Stimulated activated CD8-positive, alpha-beta memory T cell treated with anti-CD3 and anti-CD28 coated beads, Interleukin-15, amount 100 ng/mL, for 4 hours (primary cell): ENCODE measurements around the gene KRT84.
"Not testable (repeated sequence)": the region's sequence is repeated elsewhere in the genome, so short reads cannot be mapped to it uniquely, and the experiment has no call there.

Experiments
- DNase-seq, 2 donors: peaks; one replicate each; pipeline ENCODE4 v3.0.0-alpha.2; 2020; ENCODE audit warnings: low read depth in 2 of 2

KRT84 gene

DNA sequence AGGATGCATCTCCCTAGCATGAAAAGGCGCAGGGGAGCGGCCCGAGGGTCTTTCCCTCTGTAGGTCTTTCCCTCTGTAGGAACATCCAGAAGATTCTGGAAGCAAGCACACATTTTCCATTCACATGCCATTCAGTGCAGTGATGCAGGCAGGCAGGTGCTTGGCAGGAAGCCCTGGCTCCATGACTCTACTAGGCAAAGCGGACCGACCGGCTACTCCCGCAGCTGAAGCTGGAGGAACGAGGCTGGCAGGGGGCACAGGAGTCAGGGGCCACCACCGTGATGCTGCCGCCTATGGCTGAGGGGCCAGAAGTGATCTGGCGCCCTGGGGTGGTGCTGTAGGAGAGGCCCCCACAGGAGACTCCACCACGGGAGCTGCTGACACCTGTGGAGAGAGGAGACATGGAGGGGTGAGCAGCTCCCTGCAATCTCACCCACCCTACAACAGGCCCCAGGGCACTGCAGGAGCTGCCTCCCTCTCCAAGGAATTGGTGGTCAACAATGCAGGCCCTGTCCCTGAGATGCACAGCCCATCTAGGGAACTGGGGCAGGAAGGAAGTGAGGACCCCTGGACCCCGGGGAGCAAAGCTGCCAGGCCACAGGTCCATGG is 24.7 kb downstream of the KRT84 start:
- DNase-seq, result no peak

DNA sequence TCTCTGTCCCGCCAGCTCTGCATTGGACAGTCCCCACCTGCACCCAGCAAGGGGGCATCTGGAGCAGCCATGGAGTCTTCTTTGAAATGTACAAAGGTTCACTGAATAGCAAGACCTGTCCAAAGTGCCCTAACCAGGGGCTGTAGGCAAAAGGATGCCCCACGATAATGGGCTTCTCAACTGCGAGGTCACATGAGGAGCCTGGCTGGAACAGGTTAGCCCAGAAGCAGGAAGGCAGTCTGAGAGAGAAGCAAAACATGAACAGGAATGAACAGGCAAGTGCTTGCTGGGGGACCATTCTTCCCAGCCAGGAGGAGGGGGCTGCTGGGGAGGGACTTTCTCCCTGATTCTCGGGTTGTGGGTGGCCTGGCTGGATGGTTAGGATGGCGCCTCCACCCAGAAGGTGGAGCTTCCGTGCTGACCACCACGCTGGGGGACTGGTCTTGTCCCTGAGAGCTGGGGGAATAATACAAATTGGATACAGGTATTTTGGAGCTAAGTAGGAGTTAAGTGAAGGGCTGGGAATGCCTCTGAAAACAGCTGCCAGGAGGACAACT is 25.3 kb downstream of the KRT84 start:
- no peak for DNase-seq

DNA sequence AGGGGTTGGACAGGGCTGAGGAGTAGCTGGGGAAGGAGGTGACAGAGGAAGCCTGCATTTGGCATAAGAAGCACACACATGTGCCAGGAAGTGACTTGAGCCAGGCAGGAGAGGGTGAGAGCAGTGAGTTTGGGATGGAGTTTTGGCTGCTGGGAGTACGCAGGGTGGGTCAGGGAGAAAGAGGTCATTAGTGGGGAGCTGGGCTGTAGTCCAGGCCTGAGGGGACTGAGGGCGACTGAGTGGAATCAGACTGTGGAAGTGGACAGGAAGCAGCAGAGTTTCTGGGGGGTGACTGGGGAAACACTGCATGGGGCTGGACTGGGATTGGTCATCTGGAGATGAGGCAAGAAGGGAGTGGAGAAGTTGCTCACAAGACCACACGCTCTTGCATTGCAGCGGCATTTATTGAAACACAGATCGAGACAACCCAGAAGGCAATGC is 25.8 kb downstream of the KRT84 start:
- no peak for DNase-seq

DNA sequence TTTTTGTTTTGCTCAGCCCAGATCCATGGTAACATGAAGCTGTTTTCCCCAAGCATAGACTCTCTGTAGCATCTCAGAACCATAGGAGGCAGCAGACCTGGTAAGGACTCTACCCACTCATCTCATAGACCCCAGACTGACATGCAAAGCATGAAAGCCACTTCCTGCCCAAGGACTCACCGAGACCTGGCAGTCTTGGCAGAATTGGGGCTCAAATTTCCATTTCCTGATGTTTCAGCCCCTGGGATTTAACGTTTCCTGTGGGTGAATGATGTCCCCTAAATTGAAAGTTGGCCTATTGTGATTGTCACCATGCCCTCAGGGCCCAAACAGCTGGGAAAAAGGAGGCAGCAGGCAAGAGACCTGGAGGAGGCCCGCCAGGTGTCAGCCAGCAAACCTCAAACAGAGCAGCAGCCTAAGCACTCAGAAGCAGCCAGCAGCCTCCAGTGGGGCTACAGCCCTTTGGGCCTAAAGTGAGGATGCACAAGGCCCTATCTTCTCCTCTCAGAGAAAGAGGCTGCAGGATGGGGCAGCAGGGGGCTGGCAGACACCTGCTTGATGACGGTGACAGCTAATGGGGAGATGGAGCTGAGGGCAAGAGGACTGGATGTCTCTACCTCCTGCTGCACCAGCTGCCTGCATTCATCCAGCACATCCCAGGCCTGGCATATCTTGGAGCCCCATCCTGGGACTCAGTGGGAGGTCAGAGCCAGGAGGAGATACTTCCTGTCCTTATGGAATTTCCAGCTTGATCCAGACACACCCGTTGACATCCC is 26.7 kb downstream of the KRT84 start:
- DNase-seq, result no peak

DNA sequence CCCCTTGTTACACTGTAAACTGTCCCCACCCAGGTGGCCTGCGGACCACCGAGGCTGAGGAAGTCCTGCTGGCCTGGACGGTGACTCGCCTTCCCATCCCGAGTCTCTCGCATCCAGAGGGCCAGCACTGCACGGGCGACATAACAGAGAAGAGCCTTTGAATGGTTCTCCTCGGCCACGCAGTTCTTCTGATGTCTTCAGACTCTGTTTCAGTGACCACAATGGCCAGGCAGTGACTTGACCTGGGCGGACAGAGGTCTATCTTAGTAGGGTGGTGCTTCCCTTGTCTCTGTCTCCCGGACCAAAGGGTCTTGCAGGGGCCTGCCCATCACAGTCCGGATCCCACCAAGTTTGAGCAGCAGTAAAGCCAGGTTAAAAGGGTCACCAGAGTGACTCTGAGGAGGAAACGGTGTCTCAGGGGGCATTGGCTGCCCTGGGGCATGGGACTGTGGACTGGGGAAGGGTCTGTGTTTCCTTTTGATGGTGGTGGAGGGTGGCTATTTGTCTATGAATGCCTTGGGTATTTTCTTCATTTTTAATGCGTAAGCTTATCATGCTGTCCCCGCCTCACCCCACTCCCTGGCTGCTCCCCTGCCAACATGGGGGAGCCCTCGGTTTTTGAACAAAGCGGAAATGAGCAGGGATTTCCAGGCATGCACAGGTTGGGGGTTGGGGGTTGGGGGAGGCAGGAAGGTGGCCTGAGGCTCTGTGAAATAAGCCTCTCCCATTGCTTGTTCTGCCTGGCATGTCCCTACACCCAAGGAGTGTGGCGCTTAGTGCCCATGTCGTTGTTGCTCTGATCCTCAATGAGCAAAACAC is 28.5 kb downstream of the KRT84 start:
- DNase-seq, result no peak

DNA sequence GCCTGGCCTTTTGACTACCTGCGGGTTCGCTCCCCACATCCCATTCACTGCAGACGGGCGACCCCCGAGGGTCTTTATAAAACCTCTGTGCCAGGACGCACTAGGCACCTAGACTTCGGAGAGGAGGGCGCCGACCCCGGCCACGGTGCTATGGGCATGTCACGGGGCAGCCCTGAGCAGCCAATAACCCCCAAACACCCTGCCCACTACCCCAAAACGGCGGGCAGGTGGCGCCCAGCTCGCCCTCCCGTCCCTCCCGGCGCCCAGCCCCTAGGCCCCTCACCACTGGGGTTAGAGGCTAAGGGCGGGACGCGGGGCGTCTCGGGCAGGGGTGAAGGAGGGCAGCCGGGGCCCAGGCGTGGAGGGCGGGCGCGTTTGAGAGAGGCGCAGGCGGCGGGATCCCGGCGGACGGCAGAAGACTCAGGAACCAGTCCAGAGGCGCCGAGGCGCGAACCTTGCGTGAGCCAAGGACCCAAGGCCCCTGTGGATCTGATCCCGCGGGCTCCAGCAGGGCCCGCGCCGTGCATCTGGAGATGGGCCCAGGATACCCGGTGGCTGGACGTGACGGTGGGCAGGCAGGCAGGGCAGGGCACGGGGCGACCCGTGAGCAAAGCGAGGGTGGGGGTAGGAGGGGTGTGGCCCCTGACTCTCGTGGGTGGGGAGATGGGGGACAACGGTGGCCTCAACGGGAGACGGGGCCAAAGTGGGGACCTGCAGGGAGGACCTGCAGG is 29.3 kb downstream of the KRT84 start:
- DNase-seq, result no peak

DNA sequence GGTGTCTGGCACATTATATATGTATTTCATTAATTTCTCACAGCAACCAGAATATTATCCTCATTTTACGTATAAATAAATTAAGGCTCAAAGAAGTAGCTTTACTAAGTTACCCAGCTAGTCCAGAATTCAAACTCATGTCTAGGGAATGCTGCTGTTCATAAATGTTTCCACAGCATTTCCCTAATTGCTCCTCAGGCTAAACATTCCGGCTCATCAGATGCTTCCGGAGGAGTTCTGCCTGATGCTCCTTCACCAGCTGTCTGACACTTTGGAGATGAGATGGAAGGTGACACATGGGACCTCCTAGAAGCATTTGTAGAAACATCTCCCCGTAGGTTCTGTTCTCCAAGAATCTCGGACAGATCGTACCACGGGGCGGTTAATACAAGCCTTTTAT is 30.3 kb downstream of the KRT84 start:
- no peak for DNase-seq

DNA sequence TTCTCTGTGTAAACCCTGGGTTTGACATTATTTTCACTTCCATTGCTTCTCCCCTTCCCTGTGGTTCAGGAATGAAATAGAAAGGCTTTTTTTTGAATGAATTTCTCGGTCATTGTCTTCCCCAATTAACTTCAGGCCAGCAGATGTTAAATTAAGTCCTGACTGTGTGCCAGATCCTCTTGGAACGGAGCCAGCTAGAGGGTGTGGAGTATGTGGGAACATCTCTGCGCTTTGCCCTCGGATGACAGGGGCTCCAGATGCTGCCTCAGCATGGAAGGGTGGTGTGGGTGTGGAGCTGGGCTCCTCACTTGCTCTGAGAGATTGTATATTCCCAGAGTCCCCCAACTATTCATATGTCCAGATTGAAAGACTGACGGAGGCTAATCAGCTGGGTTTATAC is 31.3 kb downstream of the KRT84 start:
- DNase-seq, result no peak

DNA sequence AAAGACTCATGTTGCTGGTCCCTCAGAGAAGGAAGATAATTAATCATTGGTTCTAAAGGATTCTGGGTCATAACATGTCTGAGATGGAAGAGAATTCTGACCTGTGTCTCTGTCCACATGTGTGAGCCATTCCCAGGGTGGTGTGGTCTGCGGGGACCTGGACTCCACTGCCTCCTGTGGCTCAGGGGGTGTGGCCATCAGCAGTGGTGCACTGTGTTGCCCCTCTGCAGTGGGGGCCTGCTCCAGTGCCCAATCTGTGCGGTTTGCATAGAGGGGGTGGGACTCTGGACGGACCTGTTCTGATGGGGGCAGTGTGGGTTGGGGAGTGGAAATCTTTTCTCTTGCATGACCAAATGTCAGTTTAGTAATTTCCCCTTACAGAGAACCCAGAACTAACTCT is 31.7 kb downstream of the KRT84 start:
- DNase-seq, result no peak

DNA sequence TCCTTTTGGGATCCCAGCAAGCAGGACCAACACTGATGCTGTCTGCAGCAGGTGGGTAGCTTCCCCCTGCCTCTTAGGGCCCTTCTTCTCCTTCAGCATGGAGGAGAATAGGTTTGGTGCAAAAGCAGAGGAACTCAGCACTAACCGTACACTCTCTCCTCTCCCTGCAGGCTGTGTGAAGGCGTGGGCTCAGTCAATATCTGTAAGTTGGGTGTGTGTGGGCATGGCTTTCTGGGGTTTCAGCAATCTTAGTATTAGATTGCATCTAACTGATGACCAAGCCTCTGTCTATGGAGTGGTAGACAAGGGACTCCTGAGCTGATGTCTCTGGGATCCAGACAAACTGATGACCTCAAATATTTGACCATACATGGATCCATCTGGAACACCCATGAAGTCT is 32.5 kb downstream of the KRT84 start:
- no peak for DNase-seq

DNA sequence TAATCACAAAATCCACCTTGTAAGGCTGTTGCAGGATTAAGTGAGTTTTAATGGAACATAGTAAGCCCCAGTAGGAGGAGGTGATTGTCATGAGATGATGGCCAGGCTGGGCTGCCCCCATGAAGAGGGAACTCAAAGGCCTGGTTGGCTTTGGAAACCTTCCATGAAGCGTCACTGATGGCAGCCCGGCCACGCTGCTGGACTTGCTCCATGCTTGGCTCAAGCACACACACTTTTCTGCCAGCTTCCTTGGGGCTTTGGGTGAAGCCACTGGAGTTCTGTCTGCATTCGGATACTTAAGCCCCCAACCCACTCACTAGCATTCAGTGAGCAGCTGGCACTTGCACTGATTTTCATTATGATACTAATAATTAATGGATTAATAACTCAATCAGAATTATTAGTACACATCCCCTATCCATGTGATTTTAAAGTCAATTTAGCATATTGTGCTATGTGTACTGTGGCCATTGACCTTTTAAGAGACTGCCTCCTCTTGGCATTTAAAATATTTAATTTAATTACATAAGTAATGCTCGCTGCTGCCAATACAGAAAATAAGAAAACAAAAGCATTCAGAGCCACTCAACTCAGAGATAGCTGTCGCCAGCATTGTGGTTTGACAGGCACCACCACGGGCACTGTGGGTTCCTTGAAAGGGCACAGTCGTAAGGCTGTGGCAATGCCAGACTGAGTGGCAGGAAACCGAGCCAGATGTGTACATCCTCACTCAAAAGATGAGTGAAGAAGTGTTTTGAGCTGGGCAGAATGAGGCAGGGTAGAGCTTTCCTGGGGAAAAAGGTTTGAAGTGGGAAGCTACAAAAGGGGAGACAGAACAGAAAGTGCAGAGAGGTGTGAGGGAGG is 34.0 kb downstream of the KRT84 start:
- DNase-seq, result peak; percentile 32 to 38

DNA sequence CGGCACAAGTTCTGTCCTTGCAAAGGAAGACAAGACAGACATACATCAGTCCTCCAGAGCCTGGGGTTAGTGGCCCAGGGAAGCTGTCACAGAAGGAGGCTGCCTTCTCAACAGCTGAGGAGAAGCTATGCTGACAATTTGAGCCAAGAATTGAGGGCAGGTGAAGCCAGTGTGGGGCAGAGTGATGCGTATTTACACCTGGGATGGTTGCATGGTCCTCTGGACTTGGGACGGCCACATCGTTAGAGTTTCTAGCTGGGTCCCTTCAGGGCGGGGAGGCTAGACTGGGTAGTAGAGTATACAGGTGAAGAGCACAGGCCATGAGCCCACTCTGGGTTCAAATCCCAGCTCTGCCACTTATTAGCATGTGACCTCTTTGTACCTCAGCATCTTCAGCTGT is 34.7 kb downstream of the KRT84 start:
- no peak for DNase-seq

DNA sequence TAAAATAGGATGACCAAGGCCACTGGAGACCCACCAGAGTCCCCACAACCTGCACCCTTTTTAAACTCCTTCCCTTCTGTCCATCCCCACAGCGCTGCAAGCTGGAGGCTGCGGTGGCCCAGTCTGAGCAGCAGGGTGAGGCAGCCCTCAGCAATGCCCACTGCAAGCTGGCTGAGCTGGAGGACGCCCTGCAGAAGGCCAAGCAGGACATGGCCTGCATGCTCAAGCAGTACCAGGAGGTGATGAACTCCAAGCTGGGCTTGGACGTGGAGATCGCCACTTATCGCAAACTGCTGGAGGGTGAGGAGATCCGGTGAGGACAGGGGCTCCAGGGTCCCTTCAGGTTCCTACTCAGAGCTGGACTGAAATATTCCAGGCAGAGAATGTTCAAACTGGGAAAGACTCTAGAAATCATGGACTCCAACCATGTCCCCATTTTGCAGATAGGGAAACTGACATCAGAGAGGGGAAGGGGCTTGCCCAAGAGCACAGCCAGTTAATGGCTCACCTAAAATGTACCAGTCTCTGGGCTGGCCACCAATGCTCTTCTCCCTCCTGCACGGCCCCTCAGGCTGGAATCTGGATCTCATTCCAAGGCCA is 35.3 kb downstream of the KRT84 start:
- DNase-seq, result no peak

DNA sequence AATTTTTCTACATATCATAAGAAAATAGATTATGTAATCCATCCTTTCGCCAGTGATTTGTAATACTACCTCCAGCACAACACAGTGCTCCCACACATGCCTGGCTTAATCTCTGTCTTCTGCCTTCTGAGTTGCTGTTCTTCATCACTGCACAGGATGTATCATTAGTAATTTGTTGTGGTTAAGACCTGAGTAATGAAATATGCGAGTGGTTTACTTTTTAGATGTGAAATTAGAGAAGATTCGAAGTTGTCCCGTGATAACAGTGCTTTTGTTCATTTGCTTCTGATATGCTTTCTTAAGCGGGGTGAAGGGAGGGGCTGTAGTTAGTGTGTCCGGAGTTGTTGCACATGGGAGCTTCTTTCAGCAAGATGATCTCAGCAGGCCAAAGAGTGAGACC is 36.3 kb downstream of the KRT84 start:
- DNase-seq, result no peak

DNA sequence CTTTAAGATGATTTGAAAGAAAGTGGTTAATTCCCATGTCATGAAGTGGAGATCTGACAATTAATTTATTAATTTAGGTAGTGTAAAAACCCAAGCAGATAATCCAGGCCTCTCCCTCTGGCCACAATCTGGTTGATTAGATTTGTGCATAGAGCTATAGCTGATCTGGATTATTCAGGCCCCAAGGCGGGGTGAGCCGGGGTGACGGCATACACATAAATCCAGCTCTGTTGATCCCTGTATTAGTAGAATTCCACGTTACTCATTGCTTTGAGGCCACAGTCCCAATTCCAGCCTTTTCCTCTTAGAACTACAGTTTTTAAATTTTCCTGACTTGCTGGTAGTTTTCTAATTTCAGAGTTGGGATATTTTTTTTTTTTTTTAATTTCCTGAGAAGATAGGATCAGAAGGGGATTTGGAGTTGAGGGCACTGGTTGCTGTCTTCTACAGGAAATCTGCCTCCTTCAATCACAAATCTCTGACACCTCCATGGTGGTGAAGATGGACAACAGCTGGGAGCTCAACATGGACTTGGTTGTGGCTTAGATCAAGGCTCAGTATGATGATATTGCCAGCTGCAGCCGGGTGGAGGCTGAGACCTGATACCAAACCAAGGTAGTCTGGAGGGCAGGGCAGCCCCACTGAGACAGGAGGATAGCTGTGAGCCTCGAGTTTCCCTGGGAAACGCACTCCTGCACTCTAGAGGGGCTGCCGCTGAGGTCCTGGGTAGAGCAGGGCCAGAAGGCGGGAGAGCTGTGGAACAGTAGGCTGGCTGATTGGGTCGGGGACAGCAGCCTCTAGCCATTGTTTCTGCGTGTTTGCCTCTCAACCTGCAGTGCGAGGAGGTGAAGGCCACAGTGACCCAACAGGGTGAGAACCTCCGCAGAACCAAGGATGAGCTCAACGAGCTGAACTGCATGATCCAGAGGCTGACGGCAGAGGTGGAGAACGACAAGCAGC is 37.6 kb downstream of the KRT84 start:
- no peak for DNase-seq

DNA sequence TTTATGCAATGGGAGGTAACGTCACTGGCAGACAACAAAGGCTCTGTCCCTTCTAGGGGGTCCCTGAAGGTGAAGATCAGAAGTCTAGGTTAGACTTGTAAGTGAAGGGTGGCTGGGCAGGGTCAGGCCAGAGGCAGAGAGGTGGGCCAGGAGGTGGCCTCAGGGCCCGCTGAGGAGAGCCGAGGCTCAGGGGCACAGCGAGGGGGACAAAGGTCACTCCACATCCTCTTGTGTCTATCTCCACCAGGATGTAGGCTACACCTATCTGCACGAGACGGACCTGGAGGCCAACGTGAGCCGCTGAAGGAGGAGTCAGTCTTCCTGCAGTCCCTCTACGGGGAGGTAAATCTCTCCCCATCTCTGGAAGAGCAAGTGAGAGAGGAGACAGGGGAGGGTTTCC is 38.4 kb downstream of the KRT84 start:
- no peak for DNase-seq

DNA sequence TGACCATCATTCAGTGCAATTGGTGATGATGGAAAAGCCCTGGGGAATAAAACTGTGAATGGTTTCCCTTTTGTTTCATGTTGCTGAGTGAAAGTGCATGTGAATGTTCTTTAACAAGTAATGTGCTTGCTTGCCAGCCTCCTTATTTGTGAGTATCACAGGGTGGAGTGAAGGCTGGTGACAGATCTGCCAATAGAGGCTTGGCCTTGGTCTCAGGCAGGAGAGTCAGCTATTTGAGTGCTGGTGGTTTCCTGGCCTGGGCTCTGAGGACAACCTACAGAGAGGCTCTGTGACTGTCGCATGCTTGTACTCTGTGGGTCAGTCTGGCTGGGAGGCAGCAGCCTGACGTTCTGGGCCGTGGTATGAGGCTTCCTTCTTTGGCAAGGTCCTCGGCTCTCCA is 38.9 kb downstream of the KRT84 start:
- DNase-seq, result no peak

DNA sequence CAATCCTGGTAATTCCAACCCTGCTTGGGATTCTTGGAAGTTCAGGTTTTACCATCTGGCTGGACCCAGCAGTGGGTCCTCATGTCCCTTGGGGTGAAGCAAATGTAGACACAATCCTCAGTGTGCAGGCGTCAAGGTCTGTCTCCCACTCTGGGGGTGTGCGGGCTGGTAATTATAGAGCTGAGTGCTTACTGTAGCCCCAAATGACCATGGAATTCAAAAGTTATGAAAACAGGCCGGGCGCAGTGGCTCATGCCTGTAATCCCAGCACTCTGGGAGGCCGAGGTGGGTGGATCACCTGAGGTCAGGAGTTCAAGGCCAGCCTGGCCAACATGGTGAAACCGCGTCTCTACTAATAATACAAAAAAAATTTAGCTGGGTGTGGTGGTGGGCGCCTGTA is 40.4 kb downstream of the KRT84 start:
- not testable (repeated sequence) for DNase-seq

DNA sequence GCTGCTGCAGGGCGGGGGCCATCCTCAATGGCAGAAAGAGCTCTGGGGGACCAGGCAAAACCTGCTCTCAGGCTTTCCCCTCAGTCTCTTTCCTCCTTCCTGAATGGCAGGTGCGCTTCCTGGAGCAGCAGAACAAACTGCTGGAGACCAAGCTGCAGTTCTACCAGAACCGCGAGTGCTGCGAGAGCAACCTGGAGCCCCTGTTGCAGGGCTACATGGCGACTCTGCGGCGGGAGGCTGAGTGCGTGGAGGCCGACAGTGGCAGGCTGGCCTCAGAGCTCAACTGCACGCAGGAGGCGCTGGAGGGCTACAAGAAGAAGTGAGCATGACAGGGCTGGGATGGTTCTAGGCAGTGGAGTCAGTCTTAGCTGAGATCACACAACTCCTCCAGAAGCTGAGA is 41.3 kb downstream of the KRT84 start:
- no peak for DNase-seq
